Measurements from ENCODE around the gene SLC16A12. TPM values are rescaled to one million over a fixed set of nuclear protein-coding genes. Genes with fewer than 3 reads are reported as not detected.

SLC16A12 gene
- total and polyA plus RNA-seq, 2 of the 8 experiments (the other 6 are each of a cell fraction or from before 2014, with no cell fraction given), result 1.6 to 1.9 TPM

- WGBS, 2 experiments (ENCODE audit: extremely low coverage in 1 of 2, insufficient coverage in 1 of 2, insufficient read length in 1 of 2, insufficient replicate concordance in 2 of 2, low coverage in 1 of 2, low lambda C conversion rate in 2 of 2, missing lambda C conversion rate in 1 of 2), result 92% methylated on average over 1 of the region's 1 CpG; no CpG with 5 or more reads in 1 of the 2 experiments
- TF ChIP-seq NRF1 (IDR thresholded peaks at IDR 0.05; ENCODE audit: low read depth, low read length) (no peak), EZH2 (IDR thresholded peaks at IDR 0.05; ENCODE audit: low read depth, low read length, severe bottlenecking) (no peak), POLR2AphosphoS5 (IDR thresholded peaks at IDR 0.05; ENCODE audit: low read depth, low read length) (no peak), KDM5A (IDR thresholded peaks at IDR 0.05; ENCODE audit: low read length) (no peak), CBX5 (IDR thresholded peaks at IDR 0.05; ENCODE audit: low read depth, low read length) (no peak), BRCA1 (IDR thresholded peaks at IDR 0.05; ENCODE audit: low read depth, low read length) (no peak), TBP (IDR thresholded peaks at IDR 0.05; ENCODE audit: low read depth, low read length) (no peak), USF2 (IDR thresholded peaks at IDR 0.05; ENCODE audit: low read length) (no peak), TEAD4 (IDR thresholded peaks at IDR 0.05; ENCODE audit: low read depth, low read length) (no peak), CEBPB (IDR thresholded peaks at IDR 0.05; ENCODE audit: low read depth, low read length) (no peak), JUN (IDR thresholded peaks at IDR 0.05; ENCODE audit: low read depth, low read length) (no peak), ATF3 (IDR thresholded peaks at IDR 0.05; ENCODE audit: insufficient read depth, low read depth, low read length) (no peak), KDM1A (IDR thresholded peaks at IDR 0.05; ENCODE audit: borderline replicate concordance, low read length) (no peak)
These were observed 152.6 kb downstream of the SLC16A12 start for GRCh38 chr10:89382757-89383156.

More at GRCh38 chr10:89382757-89383156, 152.6 kb downstream of the SLC16A12 start:
- Histone ChIP-seq H3K4me1 (replicated peaks in 1 of 4; ENCODE audit: control insufficient read depth in 3 of 4, insufficient read depth in 4 of 4, low read length in 3 of 4) (peaks cover 0 to 4% (median 0%) of the 10 kb centered on the region in 4 experiments; a peak in 2 of 7 replicates), H3K23me2 (ENCODE audit: low read depth, low read length) (no peaks in the 10 kb centered on the region; the same call in 1 of the 2 replicates), H3K4me3 (ENCODE audit: extremely low read depth in 1 of 4, insufficient read depth in 2 of 4, low read depth in 3 of 4, low read length in 4 of 4) (no peak overlapping the region), H3K9ac (replicated peaks in 1 of 4; ENCODE audit: extremely low read depth in 1 of 4, low read depth in 3 of 4, low read length in 3 of 4) (no peak overlapping the region), H4K91ac (replicated peaks; ENCODE audit: insufficient read length, low read length) (no peak overlapping the region), H2BK15ac (ENCODE audit: low read length) (no peak overlapping the region), H4K5ac (ENCODE audit: insufficient read length, low read depth, low read length) (no peak overlapping the region), H3K79me1 (ENCODE audit: low read depth, low read length) (no peaks in the 10 kb centered on the region), H2BK120ac (replicated peaks; ENCODE audit: low read depth, low read length) (no peak overlapping the region), H3K56ac (replicated peaks; ENCODE audit: insufficient read length, low read depth, low read length) (no peak overlapping the region), H3K27me3 (replicated peaks in 1 of 4; ENCODE audit: control insufficient read depth in 3 of 4, extremely low read depth in 1 of 4, insufficient read depth in 3 of 4, low read length in 3 of 4) (no peaks in the 10 kb centered on the region), H4K8ac (ENCODE audit: extremely low read depth, insufficient read depth, low read length) (no peak overlapping the region), H3K27ac (ENCODE audit: low read depth, low read length) (no peak overlapping the region), H3K18ac (ENCODE audit: extremely low read depth, low read length) (no peak overlapping the region), H4K20me1 (replicated peaks in 1 of 2; ENCODE audit: control insufficient read depth in 1 of 2, insufficient read depth in 2 of 2, low read length in 2 of 2) (no peaks in the 10 kb centered on the region), H3K4me2 (ENCODE audit: insufficient read depth in 1 of 2, low read depth in 2 of 2, low read length in 2 of 2) (no peak overlapping the region), H3K14ac (ENCODE audit: insufficient read length) (no peak overlapping the region), H2BK5ac (ENCODE audit: low read depth, low read length) (no peak overlapping the region), H3K79me2 (ENCODE audit: control insufficient read depth in 1 of 2, insufficient read depth in 2 of 2, low read length in 2 of 2) (no peaks in the 10 kb centered on the region), H2BK20ac (ENCODE audit: low read length) (no peak overlapping the region), H2BK12ac (ENCODE audit: low read depth, low read length) (no peak overlapping the region; the same call in 1 of the 2 replicates), H3K36me3 (ENCODE audit: control insufficient read depth in 2 of 4, insufficient read depth in 4 of 4, low read length in 3 of 4) (no peaks in the 10 kb centered on the region), H2AFZ (ENCODE audit: low read length) (no peak overlapping the region), H3K23ac (ENCODE audit: insufficient read length) (no peak overlapping the region), H3K9me3 (ENCODE audit: insufficient read depth in 2 of 2, low read depth in 1 of 2, low read length in 1 of 2) (no peaks in the 10 kb centered on the region), H2AK5ac (ENCODE audit: low read depth, low read length) (no peak overlapping the region), H3K4ac (replicated peaks; ENCODE audit: insufficient read length, low read depth, low read length) (no peak overlapping the region)
- no peak for DNase-seq (ENCODE audit: low read depth in 1 of 2, low spot score in 2 of 2)
- FAIRE-seq, result no peak
- ChIA-PET POLR2A (ENCODE audit: partially characterized antibody) (no interaction called here), CTCF (ENCODE audit: partially characterized antibody) (interaction anchor here (1.7 kb wide), 1 partner anchor 13 kb away, joined by 11 read pairs; no protein-coding TSS in a partner anchor)

Data from H1 (cell line).